HUES48 (cell line): Measurements from ENCODE around the gene HES5.

ENCODE experiments used
- H3K27ac ChIP-seq: one replicate; pipeline ENCODE4 v1.7.0; 2013; ENCODE audit warnings: low read depth, low read length, inconsistent platforms
- H3K27me3 ChIP-seq: 2 replicates; pipeline ENCODE4 v1.6.1; 2013; ENCODE audit warnings: mild to moderate bottlenecking, low read length; ENCODE audit not compliant: control insufficient read depth, insufficient read depth
- H3K36me3 ChIP-seq: 2 replicates; pipeline ENCODE4 v1.6.1; 2013; ENCODE audit warnings: low read length; ENCODE audit not compliant: control insufficient read depth, insufficient read depth
- H3K4me1 ChIP-seq: 2 replicates; pipeline ENCODE4 v1.6.1; 2013; ENCODE audit warnings: mild to moderate bottlenecking, low read length; ENCODE audit not compliant: control insufficient read depth, insufficient read depth
- H3K4me3 ChIP-seq: 2 replicates; pipeline ENCODE4 v1.5.1; 2013; ENCODE audit warnings: mild to moderate bottlenecking, low read depth, low read length
- H3K9ac ChIP-seq: 2 replicates; pipeline ENCODE4 v1.6.1; 2013; ENCODE audit warnings: mild to moderate bottlenecking, low read depth, low read length, moderate library complexity
- H3K9me3 ChIP-seq: 2 replicates; pipeline ENCODE4 v1.6.1; 2013; ENCODE audit warnings: low read length; ENCODE audit not compliant: control insufficient read depth, insufficient read depth

The HES5 gene

GRCh38 chr1:2519029-2519685 lies 10.9 kb downstream of the HES5 start:
- Histone ChIP-seq H3K4me1 (peaks cover 9% of the 10 kb centered on the region; the same call in 1 of the 2 replicates), H3K27me3 (no peaks in the 10 kb centered on the region), H3K27ac (no peak overlapping the region), H3K9ac (no peak overlapping the region), H3K9me3 (no peaks in the 10 kb centered on the region), H3K36me3 (peaks cover 72% of the 10 kb centered on the region), H3K4me3 (no peak overlapping the region)

GRCh38 chr1:2518528-2518927 lies 11.5 kb downstream of the HES5 start:
- no peaks in the 10 kb centered on the region for H3K9me3 ChIP-seq
- no peak overlapping the region for H3K9ac ChIP-seq
- H3K27me3 ChIP-seq = no peaks in the 10 kb centered on the region
- no peak overlapping the region for H3K27ac ChIP-seq
- H3K4me3 ChIP-seq = no peak overlapping the region
- H3K4me1 ChIP-seq = peaks cover 2% of the 10 kb centered on the region; the same call in 1 of the 2 replicates
- peaks cover 78% of the 10 kb centered on the region for H3K36me3 ChIP-seq

- Histone ChIP-seq H3K4me3 (no peak overlapping the region), H3K4me1 (no peaks in the 10 kb centered on the region), H3K9me3 (no peaks in the 10 kb centered on the region), H3K36me3 (peaks cover 82% of the 10 kb centered on the region), H3K27me3 (no peaks in the 10 kb centered on the region), H3K9ac (no peak overlapping the region), H3K27ac (no peak overlapping the region)
These were observed 12.1 kb downstream of the HES5 start for GRCh38 chr1:2517966-2518365.

- Histone ChIP-seq H3K4me3 (no peak overlapping the region), H3K27me3 (no peaks in the 10 kb centered on the region), H3K9ac (no peak overlapping the region), H3K4me1 (no peaks in the 10 kb centered on the region), H3K36me3 (peaks cover 89% of the 10 kb centered on the region), H3K9me3 (no peaks in the 10 kb centered on the region), H3K27ac (no peak overlapping the region)
These were observed 13.1 kb downstream of the HES5 start for GRCh38 chr1:2516946-2517345.

GRCh38 chr1:2516124-2516523 lies 13.9 kb downstream of the HES5 start:
- H3K27me3 ChIP-seq = no peaks in the 10 kb centered on the region

GRCh38 chr1:2515763-2516080 lies 14.3 kb downstream of the HES5 start:
- Histone ChIP-seq H3K9me3 (no peaks in the 10 kb centered on the region), H3K4me1 (no peaks in the 10 kb centered on the region), H3K36me3 (peaks cover 92% of the 10 kb centered on the region), H3K9ac (no peak overlapping the region), H3K27me3 (no peaks in the 10 kb centered on the region), H3K27ac (no peak overlapping the region), H3K4me3 (no peak overlapping the region)

More at GRCh38 chr1:2516124-2516523, 13.9 kb downstream of the HES5 start:
- Histone ChIP-seq H3K4me1 (no peaks in the 10 kb centered on the region), H3K27ac (no peak overlapping the region), H3K36me3 (peaks cover 92% of the 10 kb centered on the region), H3K4me3 (no peak overlapping the region), H3K9ac (no peak overlapping the region), H3K9me3 (no peaks in the 10 kb centered on the region)

- Histone ChIP-seq H3K27ac (no peak overlapping the region), H3K9me3 (no peaks in the 10 kb centered on the region), H3K36me3 (peaks cover 94% of the 10 kb centered on the region), H3K4me1 (no peaks in the 10 kb centered on the region), H3K27me3 (no peaks in the 10 kb centered on the region), H3K9ac (no peak overlapping the region), H3K4me3 (no peak overlapping the region)
These were observed 14.9 kb downstream of the HES5 start for GRCh38 chr1:2514863-2515762.

- Histone ChIP-seq H3K27me3 (no peaks in the 10 kb centered on the region), H3K36me3 (peaks cover 94% of the 10 kb centered on the region), H3K4me1 (no peaks in the 10 kb centered on the region), H3K9ac (no peak overlapping the region), H3K9me3 (no peaks in the 10 kb centered on the region), H3K27ac (no peak overlapping the region), H3K4me3 (no peak overlapping the region)
These were observed 16.0 kb downstream of the HES5 start for GRCh38 chr1:2513939-2514652.

GRCh38 chr1:2512862-2513421 lies 17.1 kb downstream of the HES5 start:
- Histone ChIP-seq H3K4me3 (no peak overlapping the region), H3K36me3 (peaks cover 90% of the 10 kb centered on the region), H3K27ac (no peak overlapping the region), H3K9me3 (no peaks in the 10 kb centered on the region), H3K4me1 (no peaks in the 10 kb centered on the region), H3K9ac (no peak overlapping the region), H3K27me3 (no peaks in the 10 kb centered on the region)

GRCh38 chr1:2510366-2511155 lies 19.5 kb downstream of the HES5 start:
- Histone ChIP-seq H3K36me3 (peaks cover 67% of the 10 kb centered on the region), H3K27ac (no peak overlapping the region), H3K27me3 (no peaks in the 10 kb centered on the region), H3K9ac (no peak overlapping the region), H3K9me3 (no peaks in the 10 kb centered on the region), H3K4me3 (no peak overlapping the region), H3K4me1 (no peaks in the 10 kb centered on the region)
